GM12878 (cell line): Measurements from ENCODE around the gene FGF14. TPM values are rescaled to one million over a fixed set of nuclear protein-coding genes. Genes with fewer than 3 reads are reported as not detected.

Experiments used
- ATAC-seq: fragments of 200-7000 bp; cut with Tn5 transposase; 3 replicates; pipeline ENCODE4 v1.9.1; 2020; ENCODE audit warnings: mild to moderate bottlenecking, moderate library complexity
- BruUV-seq: library from RNA; stranded (reverse); fragments of 400-500 nt; replicated peaks from 2 replicates; lab custom pipeline; 2021; lab: Mats Ljungman, UMichigan
- CTCF ChIA-PET: fragments of 300-600 bp; sonication (Branson Sonifier 250); formaldehyde crosslinking; extraction: SDS; loops from one replicate; lab custom pipeline; 2021; ENCODE audit warnings: inconsistent platforms; lab: Yijun Ruan, JAX
- POLR2A ChIA-PET: fragments of 350-600 bp; formaldehyde crosslinking; extraction: SDS; loops from one replicate; lab custom pipeline; 2021; ENCODE audit warnings: inconsistent platforms; lab: Charles Lee
- RAD21 ChIA-PET: fragments of 300-600 bp; sonication (Branson Sonifier 250); formaldehyde crosslinking; loops from one replicate; lab custom pipeline; 2023; ENCODE audit warnings: antibody characterized with exemption; ENCODE audit not compliant: unreplicated experiment; lab: Charles Lee
- SMC1A ChIA-PET: fragments of 300-600 bp; sonication (Branson Sonifier 250); formaldehyde crosslinking; loops from one replicate; lab custom pipeline; 2023; ENCODE audit not compliant: unreplicated experiment, uncharacterized antibody; lab: Charles Lee
- DNase-seq: peaks from one replicate; pipeline ENCODE4 v3.0.0-alpha.2; 2011; ENCODE audit warnings: low read depth, low spot score
- FAIRE-seq: peaks from 3 replicates; lab custom pipeline; 2011; peaks lifted over from hg19 to GRCh38; lab: Jason Lieb, UNC
- H2AFZ ChIP-seq: 2 replicates; pipeline ENCODE4 v1.6.0; 2011; ENCODE audit warnings: low read depth, low read length, control low read depth; ENCODE audit not compliant: control insufficient read depth
- H3K27ac ChIP-seq: 2 replicates; pipeline ENCODE4 v1.5.1; 2011; ENCODE audit warnings: control low read depth; ENCODE audit not compliant: control insufficient read depth, insufficient read depth
- H3K27me3 ChIP-seq, 2 experiments: replicated peaks in 1 of 2; 2 replicates each; pipeline versions ENCODE4 v1.6.0 to v1.6.1; 2011; ENCODE audit warnings: low read length in 1 of 2; ENCODE audit not compliant: control insufficient read depth in 2 of 2, insufficient read depth in 2 of 2
- H3K36me3 ChIP-seq, 2 experiments: 2 replicates each; pipeline ENCODE4 v1.5.1; 2011; ENCODE audit warnings: low read length in 1 of 2; ENCODE audit not compliant: control insufficient read depth in 2 of 2, insufficient read depth in 2 of 2
- H3K4me1 ChIP-seq: 2 replicates; pipeline ENCODE4 v1.6.1; 2011; ENCODE audit warnings: mild to moderate bottlenecking, low read length, moderate library complexity, mixed read lengths; ENCODE audit not compliant: control insufficient read depth, insufficient read depth
- H3K4me2 ChIP-seq: 2 replicates; pipeline ENCODE4 v1.6.0; 2011; ENCODE audit warnings: control low read depth; ENCODE audit not compliant: control insufficient read depth, insufficient read depth
- H3K4me3 ChIP-seq: fragments of 200-600 bp; sonication (generic); 2 replicates; pipeline ENCODE4 v1.5.1; 2016
- H3K79me2 ChIP-seq: 2 replicates; pipeline ENCODE4 v1.6.0; 2011; ENCODE audit warnings: low read length; ENCODE audit not compliant: control insufficient read depth, insufficient read depth
- H3K9ac ChIP-seq: 2 replicates; pipeline ENCODE4 v1.8.0; 2011; ENCODE audit warnings: low read length, control low read depth, mixed read lengths; ENCODE audit not compliant: control insufficient read depth, insufficient read depth
- H3K9me3 ChIP-seq: replicated peaks from 3 replicates; pipeline ENCODE4 v1.5.1; 2011; ENCODE audit warnings: mild to moderate bottlenecking, low read length; ENCODE audit not compliant: control insufficient read depth, insufficient read depth
- H4K20me1 ChIP-seq: 2 replicates; pipeline ENCODE4 v1.6.0; 2011; ENCODE audit not compliant: control insufficient read depth, insufficient read depth
- ASH2L ChIP-seq: fragments of 300-600, 200-600 bp; sonication (generic); IDR thresholded peaks from 2 replicates; pipeline ENCODE4 v1.6.1; 2017; ENCODE audit warnings: low read depth, mild to moderate bottlenecking, borderline replicate concordance
- BACH1 ChIP-seq: fragments of 450-650 bp; IDR thresholded peaks from 2 replicates; pipeline ENCODE4 v1.6.1; 2017; ENCODE audit warnings: mild to moderate bottlenecking, borderline replicate concordance
- CBX5 ChIP-seq: sonication (generic); IDR thresholded peaks from 2 replicates; pipeline ENCODE4 v1.6.1; 2016; ENCODE audit warnings: low read depth, moderate library complexity, mild to moderate bottlenecking, inconsistent platforms
- CHD1 ChIP-seq: IDR thresholded peaks from 2 replicates; pipeline ENCODE4 v1.6.1; 2012; ENCODE audit warnings: low read depth, low read length, improper control_type of control experiment
- IRF5 ChIP-seq: fragments of 450-650 bp; IDR thresholded peaks from 2 replicates; pipeline ENCODE4 v1.6.1; 2017; ENCODE audit warnings: borderline replicate concordance
- LARP7 ChIP-seq: fragments of 450-650 bp; IDR thresholded peaks from 2 replicates; pipeline ENCODE4 v1.6.1; 2017; ENCODE audit warnings: mild to moderate bottlenecking
- MEF2A ChIP-seq: IDR thresholded peaks from 2 replicates; pipeline ENCODE4 v1.6.1; 2011; ENCODE audit warnings: low read depth, mild to moderate bottlenecking, low read length, moderate library complexity; ENCODE audit not compliant: insufficient read depth
- NR2C2 ChIP-seq: IDR thresholded peaks from 2 replicates; pipeline ENCODE4 v1.6.1; 2011; ENCODE audit warnings: borderline replicate concordance, low read depth; ENCODE audit not compliant: control insufficient read depth, insufficient read length
- POLR2A ChIP-seq: IDR thresholded peaks from 2 replicates; pipeline ENCODE4 v1.6.1; 2011; ENCODE audit warnings: low read depth, mild to moderate bottlenecking, low read length
- POU2F2 ChIP-seq: IDR thresholded peaks from 3 replicates; pipeline ENCODE4 v1.6.1; 2011; ENCODE audit warnings: low read depth, mild to moderate bottlenecking, low read length, borderline replicate concordance
- RBBP5 ChIP-seq: fragments of 200-600 bp; sonication (generic); conservative IDR thresholded peaks from 2 replicates; pipeline ENCODE4 v1.6.1; 2016
- SREBF1 ChIP-seq: IDR thresholded peaks from 2 replicates; pipeline ENCODE4 v1.6.1; 2012; ENCODE audit warnings: mild to moderate bottlenecking, low read length
- YBX1 ChIP-seq: fragments of 450-650 bp; IDR thresholded peaks from 2 replicates; pipeline ENCODE4 v1.6.1; 2016; ENCODE audit warnings: antibody characterized with exemption
- WGBS: methylation state at CpG from one replicate; pipeline ENCODE4 v1.1.6; 2016; ENCODE audit warnings: low lambda C conversion rate; ENCODE audit not compliant: insufficient replicate concordance, insufficient coverage; ENCODE audit errors: missing lambda C conversion rate; 5-methylcytosine and 5-hydroxymethylcytosine counted together
- in situ Hi-C: fragments of 300-500 bp; cut with MboI; formaldehyde crosslinking; loops from 9 replicates; pipeline ENCODE4 v1.14.3; 2018; ENCODE audit warnings: mixed read lengths
- intact Hi-C: fragments of 100-400 bp; cut with micrococcal nuclease; formaldehyde crosslinking; loops from one replicate; pipeline ENCODE4 v1.14.2; 2022; ENCODE audit not compliant: unreplicated experiment
- polyA plus RNA-seq, 11 experiments: library from polyadenylated mRNA; depleted of rRNA in 4 of 11; unstranded in 6 of 11; stranded (reverse) in 5 of 11; fragments of >200 nt; fragmentation: Nextera tagmentation in 4 of 11; fragmentation: Illumina TruSeq in 1 of 11; extraction: Ambion mirVana in 4 of 11; extraction: Trizol in 1 of 11; gene quantifications; 1 replicate in 1 of 11; 2 replicates in 10 of 11; pipeline versions ENCODE4 v1.2.1 to v1.2.3, GENCODE V29; 2011 to 2016; ENCODE audit warnings: inconsistent platforms in 2 of 11, missing spikeins in 2 of 11, low read depth in 1 of 11
- total RNA-seq, 4 experiments: library from RNA; depleted of rRNA in 3 of 4; stranded (reverse); fragments of >200 nt in 3 of 4; fragmentation: Illumina TruSeq in 1 of 4; extraction: Trizol in 1 of 4; gene quantifications; 2 replicates each; pipeline versions ENCODE4 v1.2.1 to v1.2.3, GENCODE V29; 2013 to 2021
- TF ChIP-seq, protein P1 (sequence below): fragments of 450-650 bp; IDR thresholded peaks from 2 replicates; pipeline ENCODE4 v1.6.1; 2014; ENCODE audit warnings: mild to moderate bottlenecking
- TF ChIP-seq, protein P2 (sequence below): fragments of 450-650 bp; IDR thresholded peaks from 2 replicates; pipeline ENCODE4 v1.6.1; 2018; ENCODE audit warnings: borderline replicate concordance, mild to moderate bottlenecking; ENCODE audit not compliant: partially characterized antibody

Gene FGF14
- total and polyA plus RNA-seq, 10 of the 15 experiments (the other 5 are each of a cell fraction or from before 2014, with no cell fraction given), result under 0.01 to 0.44 (median 0.04) TPM

DNA sequence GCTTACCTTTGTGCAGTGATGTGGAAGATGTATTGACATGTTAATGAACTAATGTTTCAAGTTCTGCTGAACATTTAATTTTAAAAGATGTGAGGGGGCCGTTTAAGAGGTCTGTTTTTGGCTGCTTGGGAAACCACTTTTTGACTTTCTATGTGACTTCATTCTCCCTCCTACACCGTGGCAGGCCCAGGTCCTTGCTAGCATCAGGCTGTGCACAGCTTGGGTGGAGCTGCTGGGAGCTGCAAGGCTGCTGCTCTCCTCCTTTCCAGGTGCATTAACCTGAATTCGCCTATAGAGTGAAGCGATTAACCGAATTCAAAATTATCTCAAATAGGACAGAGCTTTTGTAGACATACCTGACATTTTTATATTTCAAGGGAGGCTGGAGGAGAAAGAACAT lies 249.1 kb downstream of the FGF14 start:
- no peak for FAIRE-seq
- H3K27ac ChIP-seq, result no peak overlapping the region
- BruUV-seq, result no TSS peak
- 31% methylated on average over 5 of the region's 5 CpGs for WGBS
- DNase-seq, result no peak
- ChIA-PET SMC1A (interaction anchor here (1.3 kb wide), 1 partner anchor 10 kb away, joined by 5 read pairs; no protein-coding TSS in a partner anchor), POLR2A (no interaction called here), CTCF (interaction anchor here (1.4 kb wide), 1 partner anchor 12 kb away, joined by 5 read pairs; no protein-coding TSS in a partner anchor), RAD21 (interaction anchor here (1.3 kb wide), 1 partner anchor 11 kb away, joined by 3 read pairs; no protein-coding TSS in a partner anchor)
- H2AFZ ChIP-seq, result no peak overlapping the region
- no peak overlapping the region for H3K4me2 ChIP-seq
- H4K20me1 ChIP-seq, result no peaks in the 10 kb centered on the region
- H3K27me3 ChIP-seq, result peaks cover 0 to 3% of the 10 kb centered on the region in 2 experiments; a peak in 1 of 4 replicates
- H3K36me3 ChIP-seq, result no peaks in the 10 kb centered on the region
- intact Hi-C loops, result no loop called here
- ATAC-seq, result no peak
- TF ChIP-seq SREBF1, result no peak
- H3K4me1 ChIP-seq, result no peaks in the 10 kb centered on the region
- no peaks in the 10 kb centered on the region for H3K79me2 ChIP-seq
- H3K9ac ChIP-seq, result no peak overlapping the region
- H3K4me3 ChIP-seq, result no peak overlapping the region
- in situ Hi-C loops, result no loop called here
- no peaks in the 10 kb centered on the region for H3K9me3 ChIP-seq

DNA sequence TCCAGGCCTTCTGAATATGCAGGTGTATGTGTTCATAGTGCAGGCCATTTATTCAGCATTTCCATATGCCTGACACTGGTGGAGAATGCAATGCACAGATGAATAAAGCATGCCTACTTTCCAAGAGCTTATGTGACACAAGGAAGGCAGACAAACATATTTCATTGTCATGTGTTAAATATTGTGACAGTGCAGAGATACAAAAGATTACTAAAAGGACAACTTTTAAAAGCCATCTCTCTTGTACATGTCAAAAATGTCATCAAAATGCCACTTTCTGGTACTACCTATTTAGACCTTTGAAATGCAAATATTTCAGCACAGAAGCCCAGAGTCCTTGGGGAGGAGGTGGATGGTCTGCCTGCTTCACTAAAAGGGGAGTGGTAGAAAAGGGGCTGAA lies 254.5 kb downstream of the FGF14 start:
- ChIA-PET CTCF (no interaction called here), SMC1A (no interaction called here), RAD21 (no interaction called here), POLR2A (no interaction called here)
- no peak overlapping the region for H2AFZ ChIP-seq
- no peak overlapping the region for H3K9ac ChIP-seq
- no peaks in the 10 kb centered on the region for H4K20me1 ChIP-seq
- no peaks in the 10 kb centered on the region for H3K9me3 ChIP-seq
- H3K79me2 ChIP-seq, result no peaks in the 10 kb centered on the region
- BruUV-seq, result no TSS peak
- no peaks in the 10 kb centered on the region for H3K4me1 ChIP-seq
- in situ Hi-C loops, result loop anchor here (25.0 kb wide), 1 partner anchor 315 kb away; no protein-coding TSS in a partner anchor
- intact Hi-C loops, result loop anchor here (10.0 kb wide), 1 partner anchor 1003 kb away; no protein-coding TSS in a partner anchor
- H3K4me3 ChIP-seq, result no peak overlapping the region
- no peak overlapping the region for H3K4me2 ChIP-seq
- ATAC-seq (no peak), FAIRE-seq (no peak), DNase-seq (no peak)
- no peaks in the 10 kb centered on the region for H3K36me3 ChIP-seq
- H3K27me3 ChIP-seq, result peaks cover 0 to 3% of the 10 kb centered on the region in 2 experiments; a peak in 1 of 4 replicates
- no peak overlapping the region for H3K27ac ChIP-seq
- TF ChIP-seq CHD1 (no peak), RBBP5 (no peak), YBX1 (no peak), CBX5 (no peak), IRF5 (no peak), BACH1 (no peak), POLR2A (no peak), LARP7 (no peak), NR2C2 (no peak), POU2F2 (no peak), MEF2A (no peak), ASH2L (no peak)
- TF ChIP-seq, protein P1, sequence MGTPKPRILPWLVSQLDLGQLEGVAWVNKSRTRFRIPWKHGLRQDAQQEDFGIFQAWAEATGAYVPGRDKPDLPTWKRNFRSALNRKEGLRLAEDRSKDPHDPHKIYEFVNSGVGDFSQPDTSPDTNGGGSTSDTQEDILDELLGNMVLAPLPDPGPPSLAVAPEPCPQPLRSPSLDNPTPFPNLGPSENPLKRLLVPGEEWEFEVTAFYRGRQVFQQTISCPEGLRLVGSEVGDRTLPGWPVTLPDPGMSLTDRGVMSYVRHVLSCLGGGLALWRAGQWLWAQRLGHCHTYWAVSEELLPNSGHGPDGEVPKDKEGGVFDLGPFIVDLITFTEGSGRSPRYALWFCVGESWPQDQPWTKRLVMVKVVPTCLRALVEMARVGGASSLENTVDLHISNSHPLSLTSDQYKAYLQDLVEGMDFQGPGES, result no peak
- TF ChIP-seq, protein P2, sequence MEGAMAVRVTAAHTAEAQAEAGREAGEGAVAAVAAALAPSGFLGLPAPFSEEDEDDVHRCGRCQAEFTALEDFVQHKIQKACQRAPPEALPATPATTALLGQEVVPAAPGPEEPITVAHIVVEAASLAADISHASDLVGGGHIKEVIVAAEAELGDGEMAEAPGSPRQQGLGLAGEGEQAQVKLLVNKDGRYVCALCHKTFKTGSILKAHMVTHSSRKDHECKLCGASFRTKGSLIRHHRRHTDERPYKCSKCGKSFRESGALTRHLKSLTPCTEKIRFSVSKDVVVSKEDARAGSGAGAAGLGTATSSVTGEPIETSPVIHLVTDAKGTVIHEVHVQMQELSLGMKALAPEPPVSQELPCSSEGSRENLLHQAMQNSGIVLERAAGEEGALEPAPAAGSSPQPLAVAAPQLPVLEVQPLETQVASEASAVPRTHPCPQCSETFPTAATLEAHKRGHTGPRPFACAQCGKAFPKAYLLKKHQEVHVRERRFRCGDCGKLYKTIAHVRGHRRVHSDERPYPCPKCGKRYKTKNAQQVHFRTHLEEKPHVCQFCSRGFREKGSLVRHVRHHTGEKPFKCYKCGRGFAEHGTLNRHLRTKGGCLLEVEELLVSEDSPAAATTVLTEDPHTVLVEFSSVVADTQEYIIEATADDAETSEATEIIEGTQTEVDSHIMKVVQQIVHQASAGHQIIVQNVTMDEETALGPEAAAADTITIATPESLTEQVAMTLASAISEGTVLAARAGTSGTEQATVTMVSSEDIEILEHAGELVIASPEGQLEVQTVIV, result no peak
